ENCODE results near the gene LLGL2. TPM values are rescaled to one million over a fixed set of nuclear protein-coding genes. Genes with fewer than 3 reads are reported as not detected.

LLGL2 gene
- total and polyA plus RNA-seq, 8 donors: 72.3 to 565 (median 174) TPM

DNA sequence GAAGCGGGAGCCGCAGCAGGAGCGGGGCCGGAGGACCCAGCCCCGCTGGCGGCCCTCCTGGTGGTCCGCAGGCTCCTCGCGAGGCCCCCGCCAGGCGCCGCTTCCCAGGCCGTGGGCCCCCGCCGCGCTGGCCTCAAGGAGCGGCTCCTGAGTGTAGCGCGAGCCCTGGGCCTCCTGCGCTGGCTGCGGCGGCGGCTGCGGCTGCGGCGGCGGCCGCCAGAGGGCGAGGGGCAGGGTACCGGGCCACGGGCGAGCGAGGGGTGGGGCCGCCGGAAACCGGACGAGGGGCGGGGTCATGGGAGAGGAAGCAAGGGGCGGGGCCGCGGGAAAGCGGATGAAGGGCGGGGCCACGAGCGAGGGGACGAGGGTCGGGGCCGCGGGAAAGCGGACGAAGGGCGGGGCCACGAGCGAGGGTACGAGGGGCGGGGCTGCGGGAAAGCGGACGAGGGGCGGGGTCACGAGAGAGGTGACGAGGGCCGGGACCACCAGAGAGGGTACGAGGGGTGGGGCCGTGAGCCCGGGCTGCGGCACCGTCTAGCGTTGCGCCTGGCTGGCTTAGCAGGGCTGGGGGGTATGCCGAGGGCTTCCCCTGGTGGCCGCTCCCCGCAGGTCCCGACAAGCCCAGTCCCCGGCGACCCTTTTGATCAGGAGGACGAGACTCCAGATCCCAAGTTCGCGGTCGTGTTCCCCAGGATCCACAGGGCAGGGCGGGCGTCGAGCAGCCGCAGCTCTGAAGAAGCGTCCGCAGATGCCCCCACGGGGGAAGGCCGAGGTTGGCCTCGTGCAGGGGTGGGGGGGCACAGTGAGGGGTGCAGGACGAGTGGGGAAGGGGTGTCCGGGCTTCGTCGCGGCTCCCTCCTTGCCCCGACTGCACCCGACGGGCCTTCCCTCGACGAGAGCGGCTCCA is 63.8 kb downstream of the LLGL2 start:
- DNase-seq: peak; percentile 96 to 97
- Histone ChIP-seq H3K4me3 (peak overlapping the region; percentile 60 to 68 (median 64)), H3K36me3 (peaks cover 0 to 7% (median 4%) of the 10 kb centered on the region in 4 donors), H3K27ac (peak overlapping the region; percentile 87 to 98 (median 91)), H3K4me1 (peaks cover 24 to 40% (median 32%) of the 10 kb centered on the region in 4 donors), H3K9me3 (no peaks in the 10 kb centered on the region), H3K27me3 (no peaks in the 10 kb centered on the region)
- 3 to 42% (median 6%) methylated on average over 15 to 100 of the region's 100 CpGs for WGBS, 5 donors
- TF ChIP-seq POLR2AphosphoS5 (IDR thresholded peaks at IDR 0.05): peak; percentile 10 to 72 (median 67)
- no peak for TF ChIP-seq POLR2A (IDR thresholded peaks at IDR 0.05)
- TF ChIP-seq, protein P1, sequence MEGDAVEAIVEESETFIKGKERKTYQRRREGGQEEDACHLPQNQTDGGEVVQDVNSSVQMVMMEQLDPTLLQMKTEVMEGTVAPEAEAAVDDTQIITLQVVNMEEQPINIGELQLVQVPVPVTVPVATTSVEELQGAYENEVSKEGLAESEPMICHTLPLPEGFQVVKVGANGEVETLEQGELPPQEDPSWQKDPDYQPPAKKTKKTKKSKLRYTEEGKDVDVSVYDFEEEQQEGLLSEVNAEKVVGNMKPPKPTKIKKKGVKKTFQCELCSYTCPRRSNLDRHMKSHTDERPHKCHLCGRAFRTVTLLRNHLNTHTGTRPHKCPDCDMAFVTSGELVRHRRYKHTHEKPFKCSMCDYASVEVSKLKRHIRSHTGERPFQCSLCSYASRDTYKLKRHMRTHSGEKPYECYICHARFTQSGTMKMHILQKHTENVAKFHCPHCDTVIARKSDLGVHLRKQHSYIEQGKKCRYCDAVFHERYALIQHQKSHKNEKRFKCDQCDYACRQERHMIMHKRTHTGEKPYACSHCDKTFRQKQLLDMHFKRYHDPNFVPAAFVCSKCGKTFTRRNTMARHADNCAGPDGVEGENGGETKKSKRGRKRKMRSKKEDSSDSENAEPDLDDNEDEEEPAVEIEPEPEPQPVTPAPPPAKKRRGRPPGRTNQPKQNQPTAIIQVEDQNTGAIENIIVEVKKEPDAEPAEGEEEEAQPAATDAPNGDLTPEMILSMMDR (IDR thresholded peaks at IDR 0.05): peak in 5 of 7 experiments; percentile 6 to 91 (median 79)
- intact Hi-C loops (cut with DNase I; ENCODE audit: low total_unique reads): loop anchor here (10.0 kb wide), 1 partner anchor 54 kb away; no protein-coding TSS in a partner anchor

DNA sequence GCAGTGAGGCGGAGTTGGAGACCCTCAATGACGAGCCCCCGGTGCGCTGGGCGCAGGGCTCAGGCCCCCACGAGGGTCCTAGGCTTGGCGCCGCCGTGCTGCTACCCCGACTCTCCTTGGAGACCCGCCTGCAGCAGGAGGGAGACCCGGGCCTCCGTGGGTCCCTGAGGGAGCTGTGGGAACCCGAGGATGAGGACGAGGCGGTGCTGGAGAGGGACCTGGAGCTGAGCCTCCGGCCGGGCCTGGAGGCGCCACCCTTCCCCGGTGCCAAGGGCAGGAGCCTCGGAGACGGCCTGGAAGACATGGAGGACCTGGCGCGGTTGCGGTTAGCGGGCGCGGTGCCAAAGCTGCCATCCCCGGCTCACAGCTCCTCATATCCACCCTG is 64.4 kb downstream of the LLGL2 start:
- TF ChIP-seq, protein P1 (IDR thresholded peaks at IDR 0.05): no peak
- 50 to 82% (median 61%) methylated on average over 12 to 29 of the region's 29 CpGs for WGBS, 5 donors

DNA sequence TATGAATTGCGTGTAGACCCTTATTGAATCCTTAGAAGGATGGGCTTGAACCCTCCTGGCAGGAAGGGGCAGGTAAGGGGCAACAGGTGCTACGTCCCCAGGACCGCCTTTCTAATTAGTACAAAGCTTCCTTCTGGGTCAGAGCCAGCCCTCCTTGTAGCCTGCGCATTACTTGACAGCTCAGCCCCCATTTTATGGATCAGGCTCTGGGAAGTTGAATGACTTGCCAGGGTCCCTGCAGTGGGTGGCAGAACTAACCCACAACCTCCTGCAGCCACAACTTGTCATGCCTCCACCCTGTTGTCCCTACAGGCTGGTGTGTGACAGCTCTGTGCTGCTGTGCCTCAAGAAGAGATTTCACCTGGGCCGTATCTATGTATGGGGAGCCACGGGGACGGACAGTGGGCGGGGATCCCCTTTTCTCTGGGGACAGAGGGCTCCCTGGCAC is 64.8 kb downstream of the LLGL2 start:
- no peak for DNase-seq
- TF ChIP-seq POLR2A (IDR thresholded peaks at IDR 0.05): no peak
- TF ChIP-seq POLR2AphosphoS5 (IDR thresholded peaks at IDR 0.05): no peak
- Histone ChIP-seq H3K9me3 (no peaks in the 10 kb centered on the region), H3K27me3 (no peaks in the 10 kb centered on the region), H3K27ac (peak overlapping the region in 2 of 5 donors; percentile 65 to 94), H3K36me3 (peaks cover 0 to 7% (median 4%) of the 10 kb centered on the region in 4 donors), H3K4me1 (peaks cover 24 to 40% (median 32%) of the 10 kb centered on the region in 4 donors), H3K4me3 (peak overlapping the region in 1 of 4 donors; percentile 63)
- 67 to 82% (median 73%) methylated on average over 5 to 8 of the region's 8 CpGs for WGBS, 5 donors
- intact Hi-C loops (cut with DNase I; ENCODE audit: low total_unique reads): loop anchor here (10.0 kb wide), 1 partner anchor 166 kb away; no protein-coding TSS in a partner anchor

More for the DNA sequence above, 64.4 kb downstream of the LLGL2 start:
- Histone ChIP-seq H3K4me3 (peak overlapping the region; percentile 60 to 68 (median 64)), H3K4me1 (peaks cover 24 to 40% (median 32%) of the 10 kb centered on the region in 4 donors), H3K27ac (peak overlapping the region; percentile 65 to 98 (median 90)), H3K9me3 (no peaks in the 10 kb centered on the region), H3K36me3 (peaks cover 0 to 7% (median 4%) of the 10 kb centered on the region in 4 donors), H3K27me3 (no peaks in the 10 kb centered on the region)
- peak in 1 of 2 donors; percentile 53 for DNase-seq
- intact Hi-C loops (cut with DNase I; ENCODE audit: low total_unique reads): loop anchor here (10.0 kb wide), 2 partner anchors 55 to 165 kb away; no protein-coding TSS in a partner anchor

DNA sequence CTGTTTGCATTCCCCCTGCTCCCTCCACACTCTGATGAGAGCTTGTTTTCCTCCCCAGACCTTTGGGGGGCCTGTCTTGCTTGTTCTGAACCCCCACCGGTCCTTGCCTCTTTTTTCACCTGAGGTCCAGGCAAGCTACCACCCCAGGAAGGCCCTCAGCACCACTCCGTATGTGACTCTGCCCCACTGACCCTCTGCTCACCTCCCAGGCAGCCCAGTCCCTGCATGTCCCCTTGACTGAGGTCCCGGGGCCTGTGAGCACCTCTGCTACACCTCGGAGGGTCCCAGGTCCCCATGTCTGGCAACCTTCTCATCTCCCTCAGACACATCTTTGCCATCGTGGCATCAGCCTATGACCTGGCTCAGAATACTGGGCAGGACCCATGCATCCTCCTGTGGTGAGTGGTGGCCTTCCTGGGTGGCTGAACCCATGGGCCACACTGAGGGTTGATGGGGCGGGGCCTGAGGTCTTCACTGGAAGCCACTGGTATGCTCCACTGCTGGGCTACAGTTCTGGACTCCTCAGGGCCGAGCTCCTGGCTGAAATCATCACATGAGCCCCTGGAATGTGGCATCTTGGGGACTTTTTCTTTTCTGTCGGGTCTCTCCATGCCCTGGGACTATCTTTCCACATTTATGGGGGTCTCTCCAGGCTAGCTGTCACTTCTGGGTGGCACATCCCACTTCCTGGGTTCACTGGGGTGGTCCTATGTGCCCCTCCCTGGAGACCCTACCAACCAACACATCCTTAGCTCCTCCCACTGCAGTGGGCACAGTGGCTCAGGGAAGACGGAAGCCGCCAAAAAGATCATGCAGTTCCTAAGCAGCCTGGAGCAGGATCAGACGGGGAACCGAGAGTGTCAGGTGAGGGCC is 65.6 kb downstream of the LLGL2 start:
- peaks cover 0 to 7% (median 4%) of the 10 kb centered on the region in 4 donors for H3K36me3 ChIP-seq
- intact Hi-C loops (cut with DNase I; ENCODE audit: low total_unique reads): loop anchor here (10.0 kb wide), 1 partner anchor 166 kb away; no protein-coding TSS in a partner anchor
- WGBS, 5 donors: 79 to 91% (median 85%) methylated on average over 10 to 12 of the region's 12 CpGs
- no peak for TF ChIP-seq POLR2AphosphoS5 (IDR thresholded peaks at IDR 0.05)
- TF ChIP-seq EP300 (IDR thresholded peaks at IDR 0.05): no peak
- no peak for TF ChIP-seq POLR2A (IDR thresholded peaks at IDR 0.05)
- TF ChIP-seq, protein P1 (IDR thresholded peaks at IDR 0.05): no peak
- no peak overlapping the region for H3K4me3 ChIP-seq
- peaks cover 24 to 40% (median 32%) of the 10 kb centered on the region in 4 donors for H3K4me1 ChIP-seq
- peak in 1 of 2 donors; percentile 12 for DNase-seq
- H3K27ac ChIP-seq: no peak overlapping the region
- no peaks in the 10 kb centered on the region for H3K9me3 ChIP-seq
- no peaks in the 10 kb centered on the region for H3K27me3 ChIP-seq

Data from stomach (tissue), 9 donors.